NCI-H187 (cell line): Measurements from ENCODE around the gene TENT4A.
A peak's percentile ranks its signal among the peaks of the same experiment; 100 is the strongest.
"Not testable (repeated sequence)": the region's sequence is repeated elsewhere in the genome, so short reads cannot be mapped to it uniquely, and the experiment has no call there.

Source experiments
- DNase-seq, 2 experiments: peaks; one replicate each; lab custom pipeline; 2025; lab: John Stamatoyannopoulos, UW

TENT4A gene

GRCh38 chr5:6713274-6714225 is at the start of gene TENT4A:
Gene TENT4A, plus strand, starts transcription at chr5:6713432. Its CDS starts 552 bp downstream, at chr5:6713984.
- peak in 1 of 2 experiments; percentile 93 for DNase-seq

GRCh38 chr5:6666762-6667161 is 46.5 kb upstream of the TENT4A start:
- DNase-seq: no peak

- no peak for DNase-seq
Measured at GRCh38 chr5:6667648-6668047, 45.6 kb upstream of the TENT4A start.

GRCh38 chr5:6668717-6669116 is 44.5 kb upstream of the TENT4A start:
- not testable (repeated sequence) for DNase-seq

GRCh38 chr5:6673031-6673430 is 40.2 kb upstream of the TENT4A start:
- DNase-seq: no peak

GRCh38 chr5:6673963-6674362 is 39.3 kb upstream of the TENT4A start:
- DNase-seq: no peak

GRCh38 chr5:6674421-6674820 is 38.8 kb upstream of the TENT4A start:
- peak; percentile 56 to 70 for DNase-seq

GRCh38 chr5:6674886-6675285 is 38.3 kb upstream of the TENT4A start:
- DNase-seq: no peak

- DNase-seq: no peak
Measured at GRCh38 chr5:6675784-6676491, 37.3 kb upstream of the TENT4A start.

- no peak for DNase-seq
Measured at GRCh38 chr5:6676702-6677101, 36.5 kb upstream of the TENT4A start.

GRCh38 chr5:6678385-6678784 is 34.8 kb upstream of the TENT4A start:
- DNase-seq: no peak

GRCh38 chr5:6680922-6681321 is 32.3 kb upstream of the TENT4A start:
- no peak for DNase-seq

- no peak for DNase-seq
Measured at GRCh38 chr5:6681682-6682081, 31.6 kb upstream of the TENT4A start.

GRCh38 chr5:6682239-6682638 is 31.0 kb upstream of the TENT4A start:
- no peak for DNase-seq

GRCh38 chr5:6683241-6683640 is 30.0 kb upstream of the TENT4A start:
- no peak for DNase-seq

GRCh38 chr5:6684075-6684474 is 29.2 kb upstream of the TENT4A start:
- no peak for DNase-seq

- no peak for DNase-seq
Measured at GRCh38 chr5:6686501-6686900, 26.7 kb upstream of the TENT4A start.

- DNase-seq: no peak
Measured at GRCh38 chr5:6686915-6687409, 26.3 kb upstream of the TENT4A start.

GRCh38 chr5:6687505-6687904 is 25.7 kb upstream of the TENT4A start:
- DNase-seq: no peak

GRCh38 chr5:6692906-6693305 is 20.3 kb upstream of the TENT4A start:
- no peak for DNase-seq

- no peak for DNase-seq
Measured at GRCh38 chr5:6698696-6699095, 14.5 kb upstream of the TENT4A start.

GRCh38 chr5:6699357-6699756 is 13.9 kb upstream of the TENT4A start:
- no peak for DNase-seq
